Transverse colon (tissue), 4 donors: ENCODE measurements around the gene LSM10. TPM values are rescaled to one million over a fixed set of nuclear protein-coding genes. Genes with fewer than 3 reads are reported as not detected.

Source experiments
- DNase-seq: peaks from one replicate; pipeline ENCODE4 v3.0.0-alpha.2; 2019
- H3K27ac ChIP-seq, 4 donors: fragments of 200-600 bp; sonication (generic); 2 replicates each; pipeline ENCODE4 v1.5.1; 2016 to 2018; ENCODE audit warnings: inconsistent platforms in 4 of 4
- H3K27me3 ChIP-seq: fragments of 200-600 bp; sonication (generic); 2 replicates; pipeline ENCODE4 v1.5.1; 2017; ENCODE audit warnings: inconsistent platforms
- H3K36me3 ChIP-seq, 4 donors: fragments of 200-600 bp; sonication (generic); 2 replicates each; pipeline ENCODE4 v1.5.1; 2017 to 2019; ENCODE audit warnings: inconsistent platforms in 4 of 4
- H3K4me1 ChIP-seq, 4 donors: fragments of 200-600 bp; sonication (generic); 2 replicates each; pipeline ENCODE4 v1.5.1; 2017 to 2020; ENCODE audit warnings: inconsistent platforms in 4 of 4
- H3K4me3 ChIP-seq, 4 donors: fragments of 200-600 bp; sonication (generic); 1 replicate in 1 of 4; 2 replicates in 3 of 4; pipeline versions ENCODE4 v1.5.1 to v1.6.1; 2017 to 2019; ENCODE audit warnings: inconsistent platforms in 4 of 4
- H3K9me3 ChIP-seq, 2 donors: fragments of 200-600 bp; sonication (generic); 2 replicates each; pipeline ENCODE4 v1.5.1; 2017 to 2019; ENCODE audit warnings: inconsistent platforms in 2 of 2
- CTCF ChIP-seq, 5 experiments: fragments of 200-600 bp in 3 of 5; fragments of 450-650 bp in 2 of 5; sonication (generic) in 3 of 5; IDR thresholded peaks; 1 replicate in 2 of 5; 2 replicates in 3 of 5; pipeline ENCODE4 v1.5.1; 2016 to 2017; ENCODE audit warnings: antibody characterized with exemption in 5 of 5, inconsistent platforms in 3 of 5, mild to moderate bottlenecking in 2 of 5, moderate library complexity in 1 of 5
- EP300 ChIP-seq: sonication (generic); formaldehyde crosslinking; IDR thresholded peaks from one replicate; pipeline ENCODE4 v1.6.1; 2017; ENCODE audit warnings: antibody characterized with exemption, low read depth
- POLR2A ChIP-seq: fragments of 450-650 bp; IDR thresholded peaks from one replicate; pipeline ENCODE4 v1.6.1; 2016; ENCODE audit warnings: antibody characterized with exemption, mild to moderate bottlenecking, moderate library complexity
- POLR2AphosphoS5 ChIP-seq, 3 donors: sonication (generic); formaldehyde crosslinking; IDR thresholded peaks; one replicate each; pipeline ENCODE4 v1.6.1; 2016; ENCODE audit warnings: antibody characterized with exemption in 3 of 3
- WGBS, 2 donors: methylation state at CpG; one replicate each; pipeline ENCODE4 v1.1.5; 2018; ENCODE audit warnings: low coverage in 1 of 2; 5-methylcytosine and 5-hydroxymethylcytosine counted together
- in situ Hi-C, 4 donors: fragments of 200-750 bp; cut with MboI; loops; one replicate each; pipeline versions ENCODE4 v1.15.0 to v1.15.1; 2017; ENCODE audit warnings: low sequenced_read_pairs in 3 of 4, low pct_ligation_motif_present in 1 of 4, low pct_unique_long_range_greater_than_20kb in 1 of 4
- intact Hi-C: fragments of 100-400 bp; cut with DNase I; formaldehyde crosslinking; loops from one replicate; pipeline ENCODE4 v1.15.1; 2023; ENCODE audit warnings: low total_unique reads
- total RNA-seq, 4 donors: library from RNA; depleted of rRNA; stranded (reverse); fragments of >200 nt; gene quantifications; one replicate each; pipeline ENCODE4 v1.1.0, GENCODE V29; 2016

LSM10 gene
- total RNA-seq, 4 donors from 2014 or later, result 25.4 to 59.8 (median 32.9) TPM; not detected in 1

GRCh38 chr1:36398370-36398977 is 766 bp upstream of the LSM10 start:
- 86 to 100% methylated on average over 1 to 7 of the region's 7 CpGs for WGBS, 2 donors
- Histone ChIP-seq H3K27me3 (no peaks in the 10 kb centered on the region), H3K4me3 (no peak overlapping the region), H3K27ac (peak overlapping the region; percentile 91 to 96 (median 95)), H3K36me3 (peaks cover 0 to 5% (median 0%) of the 10 kb centered on the region in 4 donors), H3K4me1 (peaks cover 0 to 17% (median 11%) of the 10 kb centered on the region in 4 donors), H3K9me3 (no peaks in the 10 kb centered on the region)
- intact Hi-C loops (no loop called here), in situ Hi-C loops (no loop called here)
- no peak for TF ChIP-seq EP300
- TF ChIP-seq CTCF (IDR thresholded peaks at IDR 0.05), result no peak
- TF ChIP-seq POLR2A, result no peak
- no peak for TF ChIP-seq POLR2AphosphoS5 (IDR thresholded peaks at IDR 0.05)
- no peak for DNase-seq

DNA sequence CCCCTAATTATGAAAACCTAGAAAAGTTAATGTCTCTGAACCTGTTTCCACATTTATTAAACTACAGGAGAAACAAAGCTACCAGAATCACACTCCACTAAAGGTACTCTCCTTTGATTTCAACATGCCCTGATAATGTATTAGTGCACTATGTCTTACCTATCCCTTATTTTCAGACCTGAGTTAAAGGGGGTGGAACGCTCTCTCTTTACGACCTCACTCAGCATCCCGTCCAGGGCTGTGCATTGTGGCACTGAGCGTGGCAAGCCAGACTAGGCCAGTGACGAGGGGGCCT is 678 bp downstream of the LSM10 start:
- H3K27me3 ChIP-seq, result no peaks in the 10 kb centered on the region
- in situ Hi-C loops (no loop called here), intact Hi-C loops (no loop called here)
- WGBS, 2 donors, result 0 to 9% methylated on average over 3 to 5 of the region's 5 CpGs
- H3K27ac ChIP-seq, result peak overlapping the region; percentile 91 to 96 (median 95)
- peak overlapping the region; percentile 55 to 89 (median 79) for H3K4me3 ChIP-seq
- H3K4me1 ChIP-seq, result peaks cover 0 to 17% (median 11%) of the 10 kb centered on the region in 4 donors
- no peaks in the 10 kb centered on the region for H3K9me3 ChIP-seq
- no peak for DNase-seq
- TF ChIP-seq CTCF (IDR thresholded peaks at IDR 0.05), result no peak
- TF ChIP-seq POLR2A, result no peak
- TF ChIP-seq EP300, result no peak
- TF ChIP-seq POLR2AphosphoS5 (IDR thresholded peaks at IDR 0.05), result no peak
- peaks cover 0 to 12% (median 5%) of the 10 kb centered on the region in 4 donors for H3K36me3 ChIP-seq

- TF ChIP-seq POLR2AphosphoS5 (IDR thresholded peaks at IDR 0.05) (no peak), EP300 (no peak), POLR2A (no peak), CTCF (IDR thresholded peaks at IDR 0.05) (no peak)
- Histone ChIP-seq H3K27ac (peak overlapping the region; percentile 91 to 96 (median 95)), H3K36me3 (peaks cover 0 to 15% (median 6%) of the 10 kb centered on the region in 4 donors), H3K27me3 (no peaks in the 10 kb centered on the region), H3K4me1 (peaks cover 0 to 17% (median 11%) of the 10 kb centered on the region in 4 donors), H3K9me3 (no peaks in the 10 kb centered on the region), H3K4me3 (peak overlapping the region in 1 of 4 donors; percentile 78)
- in situ Hi-C loops (no loop called here), intact Hi-C loops (no loop called here)
- 85% methylated on average over 6 of the region's 6 CpGs; no CpG with 5 or more reads in 1 of the 2 donors for WGBS, 2 donors
- no peak for DNase-seq
Observed at GRCh38 chr1:36396359-36396758, 1.3 kb downstream of the LSM10 start.

DNA sequence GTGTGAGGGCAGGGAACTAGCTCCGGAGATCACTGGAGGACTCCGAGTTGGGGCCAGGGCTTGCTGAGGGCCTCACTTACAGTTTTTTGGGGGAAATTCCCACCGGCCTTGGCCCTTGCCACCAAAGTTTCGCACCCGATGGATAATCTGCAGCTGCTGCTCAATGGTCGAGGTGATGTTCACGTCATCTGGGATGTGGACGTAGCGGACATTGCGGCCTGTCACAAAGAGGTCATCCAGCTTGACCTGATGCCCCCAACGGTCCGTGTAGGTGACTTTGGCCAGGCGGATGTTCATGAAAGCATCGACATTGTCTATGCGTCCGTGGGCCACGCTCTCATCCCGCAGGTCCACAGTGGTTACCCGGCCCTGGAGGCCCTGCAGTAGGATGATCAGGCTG is 4.0 kb downstream of the LSM10 start:
- no peaks in the 10 kb centered on the region for H3K9me3 ChIP-seq
- in situ Hi-C loops, result no loop called here

More for the DNA sequence above, 4.0 kb downstream of the LSM10 start:
- Histone ChIP-seq H3K36me3 (peaks cover 0 to 18% (median 7%) of the 10 kb centered on the region in 4 donors), H3K4me1 (peaks cover 0 to 28% (median 11%) of the 10 kb centered on the region in 4 donors), H3K4me3 (no peak overlapping the region), H3K27me3 (no peaks in the 10 kb centered on the region), H3K27ac (no peak overlapping the region)
- TF ChIP-seq POLR2AphosphoS5 (IDR thresholded peaks at IDR 0.05) (no peak), CTCF (IDR thresholded peaks at IDR 0.05) (no peak), EP300 (no peak), POLR2A (no peak)
- no peak for DNase-seq
- 95% methylated on average over 18 of the region's 19 CpGs; no CpG with 5 or more reads in 1 of the 2 donors for WGBS, 2 donors
- intact Hi-C loops, result no loop called here
